H1 (cell line): ENCODE measurements around the gene NUBP2.

Source experiments
- CEBPB ChIP-seq: IDR thresholded peaks from 2 replicates; pipeline ENCODE4 v1.6.1; 2012; ENCODE audit warnings: low read depth, low read length
- CHD2 ChIP-seq: IDR thresholded peaks from 2 replicates; pipeline ENCODE4 v1.6.1; 2012; ENCODE audit warnings: low read length, improper control_type of control experiment
- CTCF ChIP-seq, 3 experiments: IDR thresholded peaks; 1 replicate in 2 of 3; 2 replicates in 1 of 3; pipeline versions ENCODE4 v1.5.1 to v1.6.1; 2011; ENCODE audit warnings: low read length in 3 of 3, mild to moderate bottlenecking in 3 of 3, inconsistent platforms in 2 of 3, low read depth in 1 of 3, moderate library complexity in 1 of 3; ENCODE audit not compliant: insufficient read depth in 1 of 3; ENCODE audit errors: control extremely low read depth in 1 of 3
- EZH2 ChIP-seq: fragments of 200-600 bp; sonication (generic); IDR thresholded peaks from 2 replicates; pipeline ENCODE4 v1.7.1; 2012; ENCODE audit warnings: low read depth, mild to moderate bottlenecking, moderate library complexity, low read length, inconsistent platforms; ENCODE audit not compliant: severe bottlenecking
- MAFK ChIP-seq: IDR thresholded peaks from 2 replicates; pipeline ENCODE4 v1.6.1; 2012; ENCODE audit warnings: low read depth, mild to moderate bottlenecking, improper control_type of control experiment, low read length
- POLR2AphosphoS5 ChIP-seq: IDR thresholded peaks from 2 replicates; pipeline ENCODE4 v1.6.1; 2011; ENCODE audit warnings: low read depth, low read length
- SP1 ChIP-seq: IDR thresholded peaks from 2 replicates; pipeline ENCODE4 v1.6.1; 2011; ENCODE audit warnings: low read depth, low read length

GRCh38 chr16:1762879-1763520, 19.8 kb upstream of the NUBP2 start:
- TF ChIP-seq EZH2 (no peak), SP1 (no peak), CTCF (IDR thresholded peaks at IDR 0.05; ENCODE audit: control extremely low read depth in 1 of 3, insufficient read depth in 1 of 3, low read depth in 1 of 3, low read length in 3 of 3) (no peak), MAFK (no peak), POLR2AphosphoS5 (no peak), CHD2 (no peak), CEBPB (no peak)
